HEK293 (cell line): ENCODE data around the gene ETV1.

Experiments
- CTCF ChIA-PET: fragments of 350-600 bp; formaldehyde crosslinking; extraction: SDS; loops from one replicate; lab custom pipeline; 2021; ENCODE audit warnings: antibody characterized with exemption; lab: Yijun Ruan, JAX
- POLR2A ChIA-PET: fragments of 300-600 bp; formaldehyde crosslinking; extraction: SDS; loops from one replicate; lab custom pipeline; 2020; ENCODE audit warnings: antibody characterized with exemption, inconsistent platforms; lab: Yijun Ruan, JAX
- H3K27ac ChIP-seq: fragments of 200-500 bp; sonication (Bioruptor generic); 2 replicates; pipeline ENCODE4 v1.5.1; 2014; ENCODE audit warnings: low read depth, low read length, control low read depth, inconsistent platforms; ENCODE audit errors: extremely low read depth
- H3K36me3 ChIP-seq, 2 experiments: fragments of 200-500 bp in 1 of 2; sonication (Bioruptor generic) in 1 of 2; 1 replicate in 1 of 2; 2 replicates in 1 of 2; pipeline ENCODE4 v1.5.1; 2014 to 2017; ENCODE audit warnings: inconsistent platforms in 2 of 2, low read length in 2 of 2; ENCODE audit not compliant: control insufficient read depth in 2 of 2, insufficient read depth in 1 of 2
- H3K4me1 ChIP-seq: fragments of 200-500 bp; sonication (Bioruptor generic); 2 replicates; pipeline ENCODE4 v1.5.1; 2014; ENCODE audit warnings: mild to moderate bottlenecking, low read length, inconsistent platforms; ENCODE audit not compliant: control insufficient read depth, insufficient read depth
- H3K4me3 ChIP-seq: 2 replicates; pipeline ENCODE4 v1.5.1; 2011; ENCODE audit warnings: low read depth, mild to moderate bottlenecking, control low read depth, low read length, moderate library complexity
- H3K9me3 ChIP-seq: fragments of 200-500 bp; sonication (Bioruptor generic); 2 replicates; pipeline ENCODE4 v1.5.1; 2014; ENCODE audit warnings: low read depth, low read length, inconsistent platforms; ENCODE audit not compliant: control insufficient read depth, insufficient read depth
- GLIS2 ChIP-seq: fragments of 450-650 bp; formaldehyde crosslinking; IDR thresholded peaks from 2 replicates; pipeline ENCODE4 v1.5.1; 2016; ENCODE audit warnings: missing biosample characterization, missing genetic modification characterization
- HIC1 ChIP-seq: fragments of 450-650 bp; formaldehyde crosslinking; IDR thresholded peaks from 2 replicates; pipeline ENCODE4 v1.5.1; 2016; ENCODE audit warnings: missing biosample characterization, missing genetic modification characterization
- IKZF3 ChIP-seq: fragments of 450-650 bp; IDR thresholded peaks from 2 replicates; pipeline ENCODE4 v1.5.0; 2018; ENCODE audit warnings: missing biosample characterization, mild to moderate bottlenecking, missing genetic modification characterization, moderate library complexity
- REPIN1 ChIP-seq: fragments of 450-650 bp; formaldehyde crosslinking; IDR thresholded peaks from 2 replicates; pipeline ENCODE4 v1.5.1; 2017; ENCODE audit warnings: missing biosample characterization, missing genetic modification characterization, low read depth
- SP7 ChIP-seq: fragments of 450-650 bp; formaldehyde crosslinking; IDR thresholded peaks from 2 replicates; pipeline ENCODE4 v1.5.1; 2016; ENCODE audit warnings: missing biosample characterization, missing genetic modification characterization
- ZBTB44 ChIP-seq: fragments of 450-650 bp; IDR thresholded peaks from 2 replicates; pipeline ENCODE4 v1.5.1; 2018; ENCODE audit warnings: missing biosample characterization, mild to moderate bottlenecking, missing genetic modification characterization
- ZFP41 ChIP-seq: fragments of 450-650 bp; formaldehyde crosslinking; IDR thresholded peaks from 2 replicates; pipeline ENCODE4 v1.5.1; 2016; ENCODE audit warnings: missing biosample characterization, missing genetic modification characterization, borderline replicate concordance
- ZNF112 ChIP-seq: fragments of 450-650 bp; formaldehyde crosslinking; IDR thresholded peaks from 2 replicates; pipeline ENCODE4 v1.5.0; 2017; ENCODE audit warnings: missing biosample characterization, missing genetic modification characterization
- ZNF155 ChIP-seq: fragments of 450-650 bp; formaldehyde crosslinking; IDR thresholded peaks from 2 replicates; pipeline ENCODE4 v1.5.1; 2016; ENCODE audit warnings: missing biosample characterization, missing genetic modification characterization
- ZNF16 ChIP-seq: fragments of 450-650 bp; formaldehyde crosslinking; IDR thresholded peaks from 2 replicates; pipeline ENCODE4 v1.5.1; 2016; ENCODE audit warnings: low read depth, missing biosample characterization, missing genetic modification characterization
- ZNF18 ChIP-seq: fragments of 450-650 bp; formaldehyde crosslinking; IDR thresholded peaks from 2 replicates; pipeline ENCODE4 v1.5.1; 2016; ENCODE audit warnings: missing biosample characterization, missing genetic modification characterization
- ZNF211 ChIP-seq: fragments of 450-650 bp; formaldehyde crosslinking; IDR thresholded peaks from 2 replicates; pipeline ENCODE4 v1.5.1; 2016; ENCODE audit warnings: low read depth, missing biosample characterization, missing genetic modification characterization
- ZNF23 ChIP-seq: fragments of 450-650 bp; formaldehyde crosslinking; IDR thresholded peaks from 2 replicates; pipeline ENCODE4 v1.5.1; 2016; ENCODE audit warnings: missing biosample characterization, missing genetic modification characterization, borderline replicate concordance
- ZNF24 ChIP-seq: fragments of 450-650 bp; formaldehyde crosslinking; IDR thresholded peaks from 2 replicates; pipeline ENCODE4 v1.5.1; 2016; ENCODE audit warnings: missing biosample characterization, missing genetic modification characterization
- ZNF26 ChIP-seq: fragments of 450-650 bp; formaldehyde crosslinking; IDR thresholded peaks from 2 replicates; pipeline ENCODE4 v1.5.1; 2016; ENCODE audit warnings: missing biosample characterization, missing genetic modification characterization
- ZNF501 ChIP-seq: fragments of 450-650 bp; formaldehyde crosslinking; IDR thresholded peaks from 2 replicates; pipeline ENCODE4 v1.5.1; 2016; ENCODE audit warnings: missing biosample characterization, missing genetic modification characterization
- ZNF600 ChIP-seq: fragments of 450-650 bp; formaldehyde crosslinking; IDR thresholded peaks from 2 replicates; pipeline ENCODE4 v1.5.1; 2016; ENCODE audit warnings: missing biosample characterization, missing genetic modification characterization
- ZNF639 ChIP-seq: fragments of 450-650 bp; formaldehyde crosslinking; IDR thresholded peaks from 2 replicates; pipeline ENCODE4 v1.5.1; 2016; ENCODE audit warnings: missing biosample characterization, missing genetic modification characterization
- ZNF660 ChIP-seq: fragments of 450-650 bp; IDR thresholded peaks from 2 replicates; pipeline ENCODE4 v1.5.1; 2018; ENCODE audit warnings: missing biosample characterization, mild to moderate bottlenecking, missing genetic modification characterization
- ZNF677 ChIP-seq: fragments of 450-650 bp; IDR thresholded peaks from 2 replicates; pipeline ENCODE4 v1.5.0; 2018; ENCODE audit warnings: missing biosample characterization, mild to moderate bottlenecking, missing genetic modification characterization, moderate library complexity
- ZNF701 ChIP-seq: fragments of 450-650 bp; formaldehyde crosslinking; IDR thresholded peaks from 2 replicates; pipeline ENCODE4 v1.5.1; 2016; ENCODE audit warnings: missing biosample characterization, missing genetic modification characterization
- ZSCAN5A ChIP-seq: fragments of 450-650 bp; formaldehyde crosslinking; IDR thresholded peaks from 2 replicates; pipeline ENCODE4 v1.5.1; 2016; ENCODE audit warnings: missing biosample characterization, missing genetic modification characterization

Gene ETV1

GRCh38 chr7:13874783-13875182 lies 114.7 kb downstream of the ETV1 start (continued):
- no peak for TF ChIP-seq ZNF26 (tag by site-specific recombination)
- TF ChIP-seq HIC1 (tag by site-specific recombination) = no peak
- TF ChIP-seq ZNF211 (tag by site-specific recombination) = no peak
- TF ChIP-seq, all 188 proteins: peak for 0

- Histone ChIP-seq H3K4me3 (no peak overlapping the region), H3K4me1 (no peaks in the 10 kb centered on the region), H3K27ac (no peak overlapping the region), H3K9me3 (no peaks in the 10 kb centered on the region), H3K36me3 (no peaks in the 10 kb centered on the region)
- TF ChIP-seq ZNF639 (tag by site-specific recombination) = no peak
- no peak for TF ChIP-seq GLIS2 (tag by site-specific recombination)
- no peak for TF ChIP-seq IKZF3 (tag by site-specific recombination)
- no peak for TF ChIP-seq ZNF24 (tag by site-specific recombination)
- TF ChIP-seq REPIN1 = no peak
- no peak for TF ChIP-seq ZNF660
- no peak for TF ChIP-seq ZFP41
- CTCF ChIA-PET = interaction anchor here (0.6 kb wide), 1 partner anchor 99 kb away, joined by 5 read pairs; no protein-coding TSS in a partner anchor
- POLR2A ChIA-PET = interaction anchor here (0.7 kb wide), 1 partner anchor 13 kb away, joined by 3 read pairs; no protein-coding TSS in a partner anchor
Measured at GRCh38 chr7:13872709-13873108, 116.8 kb downstream of the ETV1 start.

- no peaks in the 10 kb centered on the region for H3K36me3 ChIP-seq
- no peaks in the 10 kb centered on the region for H3K4me1 ChIP-seq
- H3K27ac ChIP-seq = no peak overlapping the region
- H3K9me3 ChIP-seq = no peaks in the 10 kb centered on the region
- POLR2A ChIA-PET = no interaction called here
- H3K4me3 ChIP-seq = no peak overlapping the region
- CTCF ChIA-PET = no interaction called here
- TF ChIP-seq ZNF23 (tag by site-specific recombination) (no peak), REPIN1 (no peak), ZNF701 (tag by site-specific recombination) (no peak), ZNF155 (tag by site-specific recombination) (no peak), ZNF112 (tag by site-specific recombination) (no peak), ZNF18 (tag by site-specific recombination) (no peak), ZNF501 (tag by site-specific recombination) (no peak), ZNF600 (tag by site-specific recombination) (no peak), ZBTB44 (tag by site-specific recombination) (no peak), ZNF677 (tag by site-specific recombination) (no peak), SP7 (no peak), ZSCAN5A (no peak), ZNF16 (no peak)
Measured at GRCh38 chr7:13871008-13871407, 118.5 kb downstream of the ETV1 start.
